ENCODE data around the gene GNAZ.

The GNAZ gene

DNA sequence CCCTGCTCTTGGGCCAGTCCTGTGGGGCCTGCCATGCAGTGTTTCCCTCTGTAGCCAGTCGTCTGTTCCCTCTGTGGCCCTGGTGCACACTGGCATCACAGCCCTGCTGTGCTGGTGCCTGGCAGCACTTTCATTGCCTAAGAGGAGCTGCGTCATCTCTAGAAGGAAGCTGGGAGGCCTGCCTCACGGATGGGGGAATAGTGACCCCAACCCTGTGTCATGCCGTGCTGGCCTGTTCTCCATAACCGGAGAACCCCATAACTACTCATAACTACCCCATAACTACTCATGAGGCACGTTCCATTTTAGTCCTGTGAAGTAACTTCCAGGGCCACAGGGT lies 88.9 kb downstream of the GNAZ start:
- FAIRE-seq = no peak

DNA sequence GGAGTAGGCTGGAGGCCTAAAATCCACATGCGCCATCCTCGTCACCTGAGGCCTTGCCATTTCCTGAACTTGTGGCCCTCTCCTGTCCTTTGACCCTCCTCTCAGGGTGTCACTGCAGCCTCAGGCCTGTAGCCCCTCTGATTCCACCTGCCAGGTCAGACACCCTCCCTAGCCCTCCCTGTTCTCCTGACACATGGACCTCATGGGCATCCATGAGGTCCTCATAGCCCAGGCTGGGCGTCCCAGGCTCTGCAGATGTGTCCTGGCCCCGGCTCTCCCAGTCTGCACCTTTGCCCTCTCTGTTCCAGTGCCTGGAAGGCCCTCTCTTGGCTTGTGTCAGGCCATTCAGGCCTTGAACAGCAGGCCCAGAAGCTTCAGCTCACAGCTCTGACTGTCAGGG lies 90.7 kb downstream of the GNAZ start:
- no peak for FAIRE-seq

DNA sequence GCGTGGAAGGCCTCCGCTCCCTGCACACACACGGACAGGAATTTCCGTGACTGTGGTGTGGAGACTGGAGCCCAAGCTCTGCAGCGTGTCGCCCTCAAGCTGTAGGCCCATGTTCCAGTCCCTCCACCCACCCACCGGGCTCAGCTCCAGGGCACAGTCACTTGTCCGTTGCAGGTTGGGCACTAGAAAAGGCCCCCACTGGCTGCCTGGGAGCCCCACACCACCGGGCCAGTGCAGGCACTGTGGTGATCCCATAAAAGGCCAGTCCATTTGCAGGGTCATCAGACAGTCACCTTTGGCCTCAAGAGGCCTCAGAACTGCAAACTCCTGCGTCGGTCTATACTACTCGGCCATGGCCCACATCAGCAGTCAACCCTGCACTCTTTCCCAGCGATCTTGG lies 91.3 kb downstream of the GNAZ start:
- FAIRE-seq = no peak

DNA sequence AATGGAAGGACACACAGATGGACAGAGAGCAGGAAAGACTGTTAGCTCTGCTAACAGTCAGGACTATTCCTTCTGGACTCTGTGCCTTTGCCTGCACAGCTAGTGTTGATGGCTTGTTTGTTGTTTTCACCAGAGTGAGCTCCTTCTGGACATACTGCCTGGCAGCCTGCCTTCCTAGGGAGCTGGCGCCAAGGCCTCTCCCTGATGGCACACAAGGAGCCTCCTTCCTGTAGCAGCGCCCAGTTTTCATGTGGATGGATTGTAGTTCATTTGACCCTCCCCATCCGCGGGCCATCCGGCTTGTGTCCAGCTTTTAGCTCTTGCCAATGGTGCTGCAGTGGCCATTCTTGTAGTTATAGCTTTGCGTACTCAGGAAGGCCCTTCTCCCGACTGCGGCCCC lies 93.3 kb downstream of the GNAZ start:
- no peak for FAIRE-seq

DNA sequence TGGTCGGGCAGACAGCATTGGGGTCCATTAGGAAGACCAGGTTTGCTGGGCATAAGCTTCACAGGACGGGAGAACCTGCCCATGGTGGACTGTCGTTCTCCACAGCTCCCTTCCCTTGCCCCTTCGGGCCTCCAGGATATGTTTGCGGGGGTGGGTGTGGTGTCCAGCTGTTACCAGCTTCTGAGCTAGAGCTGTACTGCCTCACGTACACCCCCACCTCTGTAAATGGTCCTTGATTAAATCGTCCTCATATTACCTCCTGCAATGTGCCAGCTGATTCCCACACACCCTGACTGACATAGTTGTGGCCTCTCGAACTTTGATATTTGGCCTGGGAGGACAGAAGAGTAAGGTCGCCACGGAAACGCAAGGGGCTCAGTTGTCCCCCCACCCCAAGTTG lies 93.8 kb downstream of the GNAZ start:
- no peak for FAIRE-seq

DNA sequence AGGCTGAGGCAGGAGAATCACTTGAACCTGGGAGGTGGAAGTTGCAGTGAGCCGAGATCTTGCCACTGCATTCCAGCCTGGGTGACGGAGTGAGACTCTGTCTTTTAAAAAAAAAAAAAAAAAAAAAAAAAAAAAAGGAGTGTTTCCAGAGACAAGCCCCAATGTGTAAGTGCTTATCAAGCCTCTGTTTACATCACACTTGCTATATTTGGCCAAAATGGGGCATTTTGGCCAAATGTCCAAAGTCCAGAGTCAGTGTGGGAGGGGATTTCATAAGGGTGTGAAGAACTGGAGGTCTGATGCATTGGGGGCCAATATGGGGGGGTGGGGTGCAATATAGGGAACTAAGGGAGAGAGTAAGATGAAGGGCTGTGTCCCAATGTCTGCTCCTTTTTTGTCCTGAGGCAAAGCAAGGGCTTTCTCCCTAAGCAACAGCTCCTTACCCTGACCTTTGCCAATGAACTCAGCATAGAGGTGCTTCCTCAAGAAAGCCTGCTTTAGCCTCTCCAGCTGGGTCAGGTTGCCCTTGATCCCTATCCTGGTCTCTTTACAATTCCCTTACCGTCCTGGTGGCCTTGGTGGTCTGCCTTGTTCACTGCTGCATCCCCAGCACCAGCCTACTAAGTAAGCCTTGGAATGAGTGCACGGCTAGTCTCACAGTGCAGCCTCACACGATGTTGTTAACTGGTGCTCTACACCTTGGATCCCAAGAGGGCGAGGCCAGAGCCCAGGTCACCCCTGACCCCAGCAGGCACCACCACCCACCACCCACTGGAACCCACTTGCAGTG lies 95.9 kb downstream of the GNAZ start:
- FAIRE-seq = no peak

DNA sequence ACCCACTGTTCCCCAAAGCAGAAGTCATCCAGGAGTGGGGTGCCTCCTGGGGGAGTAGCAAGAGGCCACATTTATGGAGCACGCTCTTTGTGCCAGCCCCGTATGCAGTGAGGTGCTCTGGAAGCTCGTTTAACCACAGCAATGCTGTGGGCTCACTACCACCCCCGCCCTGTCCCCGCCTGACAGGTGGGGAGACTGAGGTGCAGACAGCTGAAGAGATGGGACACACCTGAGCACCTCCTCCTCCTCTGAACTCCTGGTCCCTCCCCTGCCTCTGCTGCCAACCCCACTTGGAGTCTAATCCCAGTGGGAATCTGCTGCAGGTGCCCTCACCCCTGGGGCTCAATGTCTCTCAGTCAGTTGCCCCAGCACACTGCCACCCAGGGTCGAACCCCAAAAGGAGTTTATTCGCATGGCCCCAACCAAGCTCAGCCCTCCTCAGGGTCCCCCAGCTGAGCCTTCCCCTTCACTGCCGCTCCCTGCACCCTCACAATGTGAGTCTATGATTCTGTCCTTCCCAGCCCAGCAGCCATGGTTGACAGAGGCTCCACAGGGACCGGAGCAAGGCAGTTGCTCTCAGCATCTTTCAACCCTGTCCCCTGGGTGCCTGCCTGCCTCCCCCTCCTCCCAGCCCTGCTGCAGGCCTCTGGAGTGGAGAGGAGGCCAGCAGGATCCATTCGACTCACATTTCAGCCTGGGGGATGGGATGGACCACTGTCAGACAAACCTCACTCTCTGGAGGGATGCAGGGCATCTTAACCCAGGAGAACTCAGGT lies 96.7 kb downstream of the GNAZ start:
- FAIRE-seq = no peak

DNA sequence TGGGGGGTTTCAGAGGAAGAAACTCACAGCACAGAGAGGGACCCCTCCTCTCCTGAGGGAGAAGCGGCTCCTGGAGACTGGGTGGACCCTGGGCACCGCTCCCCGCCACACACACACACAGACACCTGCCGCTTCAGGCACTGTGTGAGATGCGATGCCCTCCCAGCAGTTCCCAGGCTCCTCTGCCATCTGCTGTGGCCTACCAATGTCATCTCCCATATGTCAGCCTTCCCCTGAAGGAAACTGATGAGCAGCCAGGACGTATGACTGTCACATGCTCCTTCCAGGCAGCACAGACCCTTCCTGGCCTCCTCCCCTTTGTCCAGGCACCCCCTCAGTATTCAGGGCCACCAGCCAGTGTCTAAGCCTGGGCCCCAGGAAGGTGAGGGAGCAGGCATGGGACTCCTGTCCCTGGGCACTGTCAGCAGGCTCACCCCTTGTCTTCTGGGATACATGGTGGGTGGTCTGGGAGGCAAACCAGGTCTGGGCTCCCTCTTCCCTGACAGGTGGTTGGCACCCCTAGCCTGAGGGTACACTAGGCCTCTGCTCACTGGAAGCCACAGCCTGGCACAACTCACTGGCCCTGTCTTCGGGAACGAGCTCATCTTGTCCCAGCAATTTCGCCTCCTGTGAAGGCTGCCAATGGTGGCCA lies 98.2 kb downstream of the GNAZ start:
- no peak for FAIRE-seq

DNA sequence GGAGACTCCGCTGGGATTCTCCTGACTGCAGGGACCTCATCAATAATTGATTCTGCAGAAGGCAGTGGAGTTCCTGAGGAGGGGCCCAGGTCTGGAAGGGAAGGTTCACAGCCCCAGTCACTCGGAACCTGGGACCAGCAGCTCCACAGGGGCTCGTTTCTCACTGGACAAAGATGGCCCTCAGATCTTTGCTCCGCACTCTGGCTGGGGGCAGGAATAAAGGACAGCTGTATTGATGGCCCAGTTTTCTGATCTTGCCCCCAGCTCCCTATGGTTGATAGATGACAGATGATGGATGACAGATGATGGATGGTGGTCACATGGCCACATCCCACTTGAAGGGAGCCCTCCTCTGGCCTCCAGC lies 98.7 kb downstream of the GNAZ start:
- FAIRE-seq = no peak
